Brain microvascular endothelial cell (primary cell): ENCODE data around the gene JMJD1C.

ENCODE experiments used
- DNase-seq: peaks from one replicate; pipeline ENCODE4 v3.0.0-alpha.2; 2020
- H3K27ac ChIP-seq: fragments of 250-450 bp; sonication (Bioruptor Pico); 2 replicates; pipeline ENCODE4 v1.5.1; 2020; ENCODE audit warnings: mild to moderate bottlenecking, moderate library complexity
- H3K27me3 ChIP-seq: fragments of 250-450 bp; sonication (Bioruptor Pico); replicated peaks from 2 replicates; pipeline ENCODE4 v1.5.1; 2020; ENCODE audit warnings: mild to moderate bottlenecking
- H3K36me3 ChIP-seq: fragments of 250-450 bp; sonication (Bioruptor Pico); replicated peaks from 2 replicates; pipeline ENCODE4 v1.5.1; 2020; ENCODE audit warnings: mild to moderate bottlenecking
- H3K4me3 ChIP-seq: 2 replicates; pipeline ENCODE4 v1.5.1; 2011; ENCODE audit warnings: low read depth, mild to moderate bottlenecking, control low read depth, low read length, moderate library complexity
- CTCF ChIP-seq: IDR thresholded peaks from 2 replicates; pipeline ENCODE4 v1.5.1; 2011; ENCODE audit warnings: low read depth, mild to moderate bottlenecking, moderate library complexity, low read length, control low read depth, inconsistent platforms; ENCODE audit errors: missing control alignments
- in situ Hi-C: cut with HindIII; loops from 2 replicates; pipeline ENCODE4 v1.10.0; 2017; ENCODE audit warnings: low sequenced_read_pairs, low pct_ligation_motif_present

The JMJD1C gene

GRCh38 chr10:63489838-63490237, 24.1 kb upstream of the JMJD1C start:
- Histone ChIP-seq H3K27me3 (no peaks in the 10 kb centered on the region), H3K27ac (no peak overlapping the region), H3K36me3 (no peaks in the 10 kb centered on the region), H3K4me3 (no peak overlapping the region)
- in situ Hi-C loops: no loop called here
- no peak for DNase-seq
- no peak for TF ChIP-seq CTCF

GRCh38 chr10:63487990-63488389, 22.2 kb upstream of the JMJD1C start:
- in situ Hi-C loops: no loop called here
- no peaks in the 10 kb centered on the region for H3K27me3 ChIP-seq
- H3K27ac ChIP-seq: no peak overlapping the region
- H3K4me3 ChIP-seq: no peak overlapping the region
- no peaks in the 10 kb centered on the region for H3K36me3 ChIP-seq
- no peak for DNase-seq
- TF ChIP-seq CTCF: no peak

GRCh38 chr10:63483983-63484382, 18.2 kb upstream of the JMJD1C start:
- H3K36me3 ChIP-seq: no peaks in the 10 kb centered on the region
- no peak for DNase-seq
- no peak overlapping the region for H3K27ac ChIP-seq
- in situ Hi-C loops: no loop called here
- no peak overlapping the region for H3K4me3 ChIP-seq
- TF ChIP-seq CTCF: no peak
- no peaks in the 10 kb centered on the region for H3K27me3 ChIP-seq

- Histone ChIP-seq H3K36me3 (no peaks in the 10 kb centered on the region), H3K27me3 (no peaks in the 10 kb centered on the region), H3K4me3 (no peak overlapping the region), H3K27ac (no peak overlapping the region)
- DNase-seq: no peak
- in situ Hi-C loops: no loop called here
- no peak for TF ChIP-seq CTCF
Observed at GRCh38 chr10:63481815-63482421, 16.1 kb upstream of the JMJD1C start.

- Histone ChIP-seq H3K27ac (no peak overlapping the region), H3K27me3 (no peaks in the 10 kb centered on the region), H3K36me3 (no peaks in the 10 kb centered on the region), H3K4me3 (no peak overlapping the region)
- in situ Hi-C loops: no loop called here
- DNase-seq: no peak
- no peak for TF ChIP-seq CTCF
Observed at GRCh38 chr10:63480237-63480636, 14.5 kb upstream of the JMJD1C start.

- Histone ChIP-seq H3K36me3 (no peaks in the 10 kb centered on the region), H3K27ac (no peak overlapping the region), H3K4me3 (no peak overlapping the region), H3K27me3 (no peaks in the 10 kb centered on the region)
- TF ChIP-seq CTCF: no peak
- no peak for DNase-seq
- in situ Hi-C loops: no loop called here
Observed at GRCh38 chr10:63478564-63478963, 12.8 kb upstream of the JMJD1C start.
